CD4-positive, alpha-beta T cell treated with Interferon alpha-2 for 1 hour (primary cell): ENCODE results near the gene OGFOD3.
"Not testable (repeated sequence)": the region's sequence is repeated elsewhere in the genome, so short reads cannot be mapped to it uniquely, and the experiment has no call there.

Experiments used
- DNase-seq, 2 donors: peaks; one replicate each; pipeline ENCODE4 v3.0.0-alpha.2; 2020 to 2022

Gene OGFOD3

GRCh38 chr17:82386881-82387704 lies 31.3 kb downstream of the OGFOD3 start:
- no peak for DNase-seq

- no peak for DNase-seq
Measured at GRCh38 chr17:82386255-82386831, 32.0 kb downstream of the OGFOD3 start.

- DNase-seq = no peak
Measured at GRCh38 chr17:82385559-82386254, 32.7 kb downstream of the OGFOD3 start.

- no peak for DNase-seq
Measured at GRCh38 chr17:82384730-82385481, 33.5 kb downstream of the OGFOD3 start.

GRCh38 chr17:82384051-82384729 lies 34.2 kb downstream of the OGFOD3 start:
- no peak for DNase-seq

GRCh38 chr17:82383411-82383810 lies 35.0 kb downstream of the OGFOD3 start:
- DNase-seq = no peak

GRCh38 chr17:82382933-82383255 lies 35.5 kb downstream of the OGFOD3 start:
- DNase-seq = no peak

- not testable (repeated sequence) for DNase-seq
Measured at GRCh38 chr17:82382220-82382932, 36.0 kb downstream of the OGFOD3 start.

GRCh38 chr17:82381703-82382009 lies 36.7 kb downstream of the OGFOD3 start:
- not testable (repeated sequence) for DNase-seq

GRCh38 chr17:82380860-82381702 lies 37.3 kb downstream of the OGFOD3 start:
- DNase-seq = no peak

GRCh38 chr17:82378741-82379021 lies 39.7 kb downstream of the OGFOD3 start:
- DNase-seq = no peak

GRCh38 chr17:82377924-82378740 lies 40.3 kb downstream of the OGFOD3 start:
- no peak for DNase-seq

- DNase-seq = not testable (repeated sequence)
Measured at GRCh38 chr17:82377294-82377693, 41.1 kb downstream of the OGFOD3 start.

GRCh38 chr17:82376042-82376730 lies 42.2 kb downstream of the OGFOD3 start:
- DNase-seq = no peak

- DNase-seq = no peak
Measured at GRCh38 chr17:82375359-82376041, 42.9 kb downstream of the OGFOD3 start.

- no peak for DNase-seq
Measured at GRCh38 chr17:82374626-82375331, 43.6 kb downstream of the OGFOD3 start.

- no peak for DNase-seq
Measured at GRCh38 chr17:82373731-82374625, 44.4 kb downstream of the OGFOD3 start.

GRCh38 chr17:82373072-82373452 lies 45.3 kb downstream of the OGFOD3 start:
- not testable (repeated sequence) for DNase-seq
